CD8-positive, alpha-beta memory T cell (primary cell): Measurements from ENCODE around the gene IL22RA2. TPM values are rescaled to one million over a fixed set of nuclear protein-coding genes. Genes with fewer than 3 reads are reported as not detected.
A peak's percentile ranks its signal among the peaks of the same experiment; 100 is the strongest.

Source experiments
- CTCF ChIA-PET: fragments of 350-600 bp; sonication (Branson Sonifier 250); formaldehyde crosslinking; loops from one replicate; lab custom pipeline; 2021; ENCODE audit warnings: antibody characterized with exemption; lab: Charles Lee
- POLR2A ChIA-PET: fragments of 350-600 bp; sonication (Branson Sonifier 250); formaldehyde crosslinking; loops from one replicate; lab custom pipeline; 2021; ENCODE audit warnings: antibody characterized with exemption; lab: Charles Lee
- DNase-seq, 5 donors: peaks; one replicate each; pipeline versions ENCODE4 v3.0.0 to v3.0.0-alpha.2; 2020 to 2022; ENCODE audit warnings: mixed read lengths in 1 of 5
- H3K27ac ChIP-seq: one replicate; pipeline ENCODE4 v1.7.0; 2013; ENCODE audit warnings: low read depth, mild to moderate bottlenecking, low read length, moderate library complexity
- H3K27me3 ChIP-seq: 2 replicates; pipeline ENCODE4 v1.7.0; 2013; ENCODE audit warnings: low read length, mild to moderate bottlenecking; ENCODE audit not compliant: insufficient read depth, poor library complexity, severe bottlenecking
- H3K36me3 ChIP-seq: 2 replicates; pipeline ENCODE4 v1.7.0; 2013; ENCODE audit warnings: mild to moderate bottlenecking, low read length, moderate library complexity; ENCODE audit not compliant: insufficient read depth
- H3K4me1 ChIP-seq: 2 replicates; pipeline ENCODE4 v1.7.0; 2013; ENCODE audit warnings: mild to moderate bottlenecking, low read length, moderate library complexity; ENCODE audit not compliant: insufficient read depth
- H3K4me3 ChIP-seq: 2 replicates; pipeline ENCODE4 v1.7.0; 2013; ENCODE audit warnings: mild to moderate bottlenecking, low read length
- H3K9me3 ChIP-seq: 2 replicates; pipeline ENCODE4 v1.7.0; 2013; ENCODE audit warnings: mild to moderate bottlenecking, low read length
- H3K27ac Mint-ChIP-seq, 8 donors: one replicate each; pipeline ENCODE4 v1.8.0; 2020 to 2021; ENCODE audit warnings: mixed read lengths in 8 of 8, mild to moderate bottlenecking in 6 of 8, inconsistent platforms in 3 of 8, moderate library complexity in 3 of 8
- H3K27me3 Mint-ChIP-seq, 2 donors: one replicate each; pipeline ENCODE4 v1.8.0; 2020 to 2021; ENCODE audit warnings: mixed read lengths in 2 of 2, mild to moderate bottlenecking in 1 of 2, moderate library complexity in 1 of 2
- H3K36me3 Mint-ChIP-seq, 3 donors: one replicate each; pipeline ENCODE4 v1.8.0; 2020 to 2021; ENCODE audit warnings: mixed read lengths in 3 of 3, inconsistent platforms in 1 of 3, mild to moderate bottlenecking in 1 of 3
- H3K4me1 Mint-ChIP-seq, 3 donors: one replicate each; pipeline ENCODE4 v1.8.0; 2020 to 2021; ENCODE audit warnings: mixed read lengths in 3 of 3, inconsistent platforms in 1 of 3, mild to moderate bottlenecking in 1 of 3
- H3K4me3 Mint-ChIP-seq, 7 donors: one replicate each; pipeline ENCODE4 v1.8.0; 2020 to 2021; ENCODE audit warnings: mixed read lengths in 7 of 7, mild to moderate bottlenecking in 6 of 7, moderate library complexity in 4 of 7, inconsistent platforms in 2 of 7
- H3K9me3 Mint-ChIP-seq, 5 donors: one replicate each; pipeline ENCODE4 v1.8.0; 2020 to 2022; ENCODE audit warnings: mixed read lengths in 5 of 5, mild to moderate bottlenecking in 3 of 5, moderate library complexity in 2 of 5, inconsistent platforms in 1 of 5
- polyA plus RNA-seq: library from polyadenylated mRNA; unstranded; fragments of 300-500 nt; fragmentation: Illumina TruSeq; gene quantifications from one replicate; pipeline ENCODE4 v1.2.3, GENCODE V29; 2021
- total RNA-seq, 2 experiments: library from RNA; stranded (reverse); gene quantifications; one replicate each; pipeline ENCODE4 v1.2.3, GENCODE V29; 2021

IL22RA2 gene
- total and polyA plus RNA-seq, 3 experiments from 2014 or later: not detected

GRCh38 chr6:137181891-137182653 is 8.6 kb upstream of the IL22RA2 start:
- peaks cover 24 to 53% (median 41%) of the 10 kb centered on the region in 5 donors for H3K9me3 Mint-ChIP-seq
- ChIA-PET CTCF (no interaction called here), POLR2A (no interaction called here)
- Histone ChIP-seq H3K27me3 (no peaks in the 10 kb centered on the region), H3K4me3 (no peak overlapping the region), H3K36me3 (no peaks in the 10 kb centered on the region), H3K27ac (no peak overlapping the region), H3K4me1 (no peaks in the 10 kb centered on the region), H3K9me3 (peaks cover 7% of the 10 kb centered on the region)
- H3K36me3 Mint-ChIP-seq: peaks cover 0 to 42% (median 1%) of the 10 kb centered on the region in 3 donors
- H3K4me3 Mint-ChIP-seq: no peak overlapping the region
- no peak for DNase-seq
- no peak overlapping the region for H3K27ac Mint-ChIP-seq
- H3K4me1 Mint-ChIP-seq: no peaks in the 10 kb centered on the region
- peaks cover 15 to 16% of the 10 kb centered on the region in 2 donors for H3K27me3 Mint-ChIP-seq

- no peak overlapping the region for H3K4me3 ChIP-seq
- H3K27me3 ChIP-seq: no peaks in the 10 kb centered on the region
- ChIA-PET CTCF (no interaction called here), POLR2A (no interaction called here)
- no peak overlapping the region for H3K27ac ChIP-seq
- Mint-ChIP-seq H3K9me3 (peaks cover 8 to 21% (median 14%) of the 10 kb centered on the region in 5 donors), H3K36me3 (peaks cover 0 to 17% (median 0%) of the 10 kb centered on the region in 3 donors), H3K4me1 (no peaks in the 10 kb centered on the region), H3K27me3 (peaks cover 4 to 16% of the 10 kb centered on the region in 2 donors), H3K4me3 (no peak overlapping the region), H3K27ac (peak overlapping the region in 1 of 8 donors; percentile 7)
- H3K36me3 ChIP-seq: no peaks in the 10 kb centered on the region
- no peaks in the 10 kb centered on the region for H3K4me1 ChIP-seq
- peaks cover 7% of the 10 kb centered on the region for H3K9me3 ChIP-seq
- DNase-seq: no peak
Measured at GRCh38 chr6:137177611-137178010, 4.2 kb upstream of the IL22RA2 start.

GRCh38 chr6:137176729-137177128 is 3.3 kb upstream of the IL22RA2 start:
- Histone ChIP-seq H3K4me1 (no peaks in the 10 kb centered on the region), H3K27ac (no peak overlapping the region), H3K4me3 (no peak overlapping the region), H3K27me3 (no peaks in the 10 kb centered on the region), H3K36me3 (no peaks in the 10 kb centered on the region), H3K9me3 (no peaks in the 10 kb centered on the region)
- peaks cover 0 to 9% (median 0%) of the 10 kb centered on the region in 3 donors for H3K36me3 Mint-ChIP-seq
- ChIA-PET POLR2A (no interaction called here), CTCF (no interaction called here)
- DNase-seq: no peak
- no peak overlapping the region for H3K4me3 Mint-ChIP-seq
- H3K27ac Mint-ChIP-seq: no peak overlapping the region
- H3K4me1 Mint-ChIP-seq: no peaks in the 10 kb centered on the region
- H3K27me3 Mint-ChIP-seq: peaks cover 4 to 16% of the 10 kb centered on the region in 2 donors
- peaks cover 8 to 12% (median 8%) of the 10 kb centered on the region in 5 donors for H3K9me3 Mint-ChIP-seq

GRCh38 chr6:137175868-137176245 is 2.4 kb upstream of the IL22RA2 start:
- Histone ChIP-seq H3K4me1 (no peaks in the 10 kb centered on the region), H3K27ac (no peak overlapping the region), H3K27me3 (no peaks in the 10 kb centered on the region), H3K36me3 (no peaks in the 10 kb centered on the region), H3K9me3 (no peaks in the 10 kb centered on the region), H3K4me3 (no peak overlapping the region)
- Mint-ChIP-seq H3K4me1 (peaks cover 0 to 6% (median 6%) of the 10 kb centered on the region in 3 donors), H3K4me3 (no peak overlapping the region), H3K9me3 (peaks cover 3 to 8% (median 7%) of the 10 kb centered on the region in 5 donors), H3K36me3 (peaks cover 0 to 7% (median 0%) of the 10 kb centered on the region in 3 donors), H3K27me3 (peaks cover 4 to 16% of the 10 kb centered on the region in 2 donors), H3K27ac (no peak overlapping the region)
- POLR2A ChIA-PET: no interaction called here
- no peak for DNase-seq
- CTCF ChIA-PET: no interaction called here

GRCh38 chr6:137175157-137175867 is 1.9 kb upstream of the IL22RA2 start:
- H3K36me3 ChIP-seq: no peaks in the 10 kb centered on the region
- DNase-seq: no peak
- no peaks in the 10 kb centered on the region for H3K9me3 ChIP-seq
- peaks cover 2 to 11% (median 7%) of the 10 kb centered on the region in 3 donors for H3K4me1 Mint-ChIP-seq
- no peaks in the 10 kb centered on the region for H3K4me1 ChIP-seq
- no peak overlapping the region for H3K4me3 ChIP-seq
- H3K27ac ChIP-seq: no peak overlapping the region
- H3K27ac Mint-ChIP-seq: no peak overlapping the region
- ChIA-PET CTCF (no interaction called here), POLR2A (no interaction called here)
- peaks cover 0 to 4% (median 0%) of the 10 kb centered on the region in 3 donors for H3K36me3 Mint-ChIP-seq
- H3K27me3 Mint-ChIP-seq: peaks cover 4 to 16% of the 10 kb centered on the region in 2 donors
- peaks cover 0 to 4% (median 3%) of the 10 kb centered on the region in 5 donors for H3K9me3 Mint-ChIP-seq
- H3K27me3 ChIP-seq: no peaks in the 10 kb centered on the region
- no peak overlapping the region for H3K4me3 Mint-ChIP-seq

GRCh38 chr6:137172734-137173431 is 561 bp downstream of the IL22RA2 start:
- no peak for DNase-seq
- no peaks in the 10 kb centered on the region for H3K36me3 Mint-ChIP-seq
- CTCF ChIA-PET: no interaction called here
- Histone ChIP-seq H3K4me3 (no peak overlapping the region), H3K27ac (no peak overlapping the region), H3K9me3 (no peaks in the 10 kb centered on the region), H3K4me1 (no peaks in the 10 kb centered on the region), H3K27me3 (no peaks in the 10 kb centered on the region), H3K36me3 (no peaks in the 10 kb centered on the region)
- H3K9me3 Mint-ChIP-seq: no peaks in the 10 kb centered on the region
- peak overlapping the region in 1 of 8 donors; percentile 28 for H3K27ac Mint-ChIP-seq
- no peak overlapping the region for H3K4me3 Mint-ChIP-seq
- peaks cover 0 to 6% of the 10 kb centered on the region in 2 donors for H3K27me3 Mint-ChIP-seq
- POLR2A ChIA-PET: no interaction called here
- H3K4me1 Mint-ChIP-seq: peaks cover 2 to 11% (median 7%) of the 10 kb centered on the region in 3 donors

GRCh38 chr6:137171824-137172733 is 1.4 kb downstream of the IL22RA2 start:
- H3K27me3 Mint-ChIP-seq: no peaks in the 10 kb centered on the region
- no peaks in the 10 kb centered on the region for H3K36me3 Mint-ChIP-seq
- H3K9me3 Mint-ChIP-seq: no peaks in the 10 kb centered on the region
- POLR2A ChIA-PET: no interaction called here
- no peaks in the 10 kb centered on the region for H3K27me3 ChIP-seq
- no peak overlapping the region for H3K4me3 Mint-ChIP-seq
- H3K36me3 ChIP-seq: no peaks in the 10 kb centered on the region
- no peak overlapping the region for H3K4me3 ChIP-seq
- H3K9me3 ChIP-seq: no peaks in the 10 kb centered on the region
- H3K27ac Mint-ChIP-seq: no peak overlapping the region
- no peak for DNase-seq
- H3K27ac ChIP-seq: no peak overlapping the region
- CTCF ChIA-PET: no interaction called here
- peaks cover 2 to 11% (median 7%) of the 10 kb centered on the region in 3 donors for H3K4me1 Mint-ChIP-seq
- no peaks in the 10 kb centered on the region for H3K4me1 ChIP-seq
